Measurements from ENCODE around the gene YARS1. TPM values are rescaled to one million over a fixed set of nuclear protein-coding genes. Genes with fewer than 3 reads are reported as not detected.

Gene YARS1
- total RNA-seq, 1 experiment from 2014 or later = 244 TPM

- no peaks in the 10 kb centered on the region for H3K4me1 ChIP-seq (ENCODE audit: control insufficient read depth in 1 of 2, insufficient read depth in 2 of 2, low read length in 2 of 2)
- H2AFZ ChIP-seq (ENCODE audit: low read depth, low read length, poor library complexity, severe bottlenecking) = no peak overlapping the region
- peaks cover 13 to 27% of the 10 kb centered on the region in 2 experiments for H3K36me3 ChIP-seq (ENCODE audit: control insufficient read depth in 1 of 2, insufficient read depth in 2 of 2, low read length in 2 of 2)
- no peaks in the 10 kb centered on the region for H3K9me3 ChIP-seq (ENCODE audit: control insufficient read depth in 1 of 2, insufficient read depth in 1 of 2, low read depth in 1 of 2, low read length in 2 of 2)
- POLR2A ChIA-PET = no interaction called here
- H3K9ac ChIP-seq (ENCODE audit: low read length) = no peak overlapping the region
- TF ChIP-seq SRF (IDR thresholded peaks at IDR 0.05; ENCODE audit: low read depth) (no peak), ZBTB33 (IDR thresholded peaks at IDR 0.05; ENCODE audit: extremely low read depth, insufficient replicate concordance, low read length) (no peak), ATF3 (IDR thresholded peaks at IDR 0.05) (no peak), POLR2A (IDR thresholded peaks at IDR 0.05; ENCODE audit: borderline replicate concordance, extremely low read depth, insufficient read depth, insufficient read length) (no peak), SP1 (IDR thresholded peaks at IDR 0.05; ENCODE audit: low read depth) (no peak), MAX (IDR thresholded peaks at IDR 0.05) (no peak), ZNF274 (IDR thresholded peaks at IDR 0.05; ENCODE audit: low read depth, low read length) (no peak), CTCF (IDR thresholded peaks at IDR 0.05 in 2 of 3, conservative IDR thresholded peaks at IDR 0.05 in 1 of 3; ENCODE audit: borderline replicate concordance in 1 of 3, insufficient read depth in 1 of 3, low read depth in 2 of 3, low read length in 2 of 3) (no peak), YY1 (IDR thresholded peaks at IDR 0.05; ENCODE audit: extremely low read depth, insufficient replicate concordance, low read depth, low read length) (no peak)
- no peak for DNase-seq (ENCODE audit: low read depth, low spot score)
- H3K27ac ChIP-seq (ENCODE audit: low read depth, low read length) = no peak overlapping the region
- no peaks in the 10 kb centered on the region for H3K9me2 ChIP-seq (ENCODE audit: insufficient read depth)
- ATAC-seq = no peak
- H3K27me3 ChIP-seq (ENCODE audit: insufficient read depth, low read length) = no peaks in the 10 kb centered on the region
- no TSS peak for BruUV-seq (replicated peaks)
- intact Hi-C loops (cut with micrococcal nuclease) = no loop called here
- RAD21 ChIA-PET (ENCODE audit: low non-redundant PET in 1 of 2, low total read pairs in 2 of 2, uncharacterized antibody in 2 of 2, unreplicated experiment in 2 of 2) = no interaction called here
- no peaks in the 10 kb centered on the region for H4K20me1 ChIP-seq (ENCODE audit: insufficient read depth)
- peaks cover 44% of the 10 kb centered on the region for H3K79me2 ChIP-seq (ENCODE audit: insufficient read depth, low read length)
- no peak overlapping the region for H3K4me2 ChIP-seq (ENCODE audit: low read length)
- no peak overlapping the region for H3K4me3 ChIP-seq (replicated peaks in 1 of 2; ENCODE audit: low read depth in 1 of 2, low read length in 2 of 2)
- CTCF ChIA-PET = no interaction called here
These were observed 19.0 kb downstream of the YARS1 start for GRCh38 chr1:32798191-32798590.
